Uterus (tissue), 2 donors: ENCODE measurements around the gene GGACT.

Experiments
- POLR2A ChIP-seq, 2 donors: fragments of 450-650 bp; IDR thresholded peaks; one replicate each; pipeline ENCODE4 v1.6.1; 2016; ENCODE audit warnings: antibody characterized with exemption in 2 of 2, mild to moderate bottlenecking in 1 of 2, moderate library complexity in 1 of 2
- TF ChIP-seq, protein P1 (sequence below), 4 experiments: fragments of 200-600 bp in 2 of 4; fragments of 450-650 bp in 2 of 4; sonication (generic) in 2 of 4; IDR thresholded peaks; one replicate each; pipeline ENCODE4 v1.5.1; 2016 to 2019; ENCODE audit warnings: antibody characterized with exemption in 4 of 4, mild to moderate bottlenecking in 2 of 4, moderate library complexity in 1 of 4

DNA sequence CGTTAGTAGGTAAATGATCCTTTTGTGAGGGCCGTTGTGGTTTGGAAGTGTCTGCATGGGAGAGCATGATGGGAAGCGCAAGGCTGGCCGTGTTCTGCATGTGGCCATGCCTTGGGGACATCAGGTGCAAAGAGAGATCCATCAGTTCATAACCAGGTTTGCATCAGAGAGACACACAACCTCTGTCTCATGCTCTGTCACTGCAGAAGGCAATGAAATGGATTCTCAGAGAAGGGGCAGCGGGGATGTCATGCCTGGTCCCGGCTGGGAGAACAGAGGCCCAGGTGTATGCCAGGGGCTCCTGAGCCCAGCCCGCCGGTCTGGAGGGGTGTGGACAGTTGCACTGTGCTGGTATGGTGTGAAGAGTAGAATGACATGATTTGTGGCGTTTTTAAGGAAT lies 60.2 kb downstream of the GGACT start:
- no peak for TF ChIP-seq POLR2A (IDR thresholded peaks at IDR 0.05)
- TF ChIP-seq, protein P1, sequence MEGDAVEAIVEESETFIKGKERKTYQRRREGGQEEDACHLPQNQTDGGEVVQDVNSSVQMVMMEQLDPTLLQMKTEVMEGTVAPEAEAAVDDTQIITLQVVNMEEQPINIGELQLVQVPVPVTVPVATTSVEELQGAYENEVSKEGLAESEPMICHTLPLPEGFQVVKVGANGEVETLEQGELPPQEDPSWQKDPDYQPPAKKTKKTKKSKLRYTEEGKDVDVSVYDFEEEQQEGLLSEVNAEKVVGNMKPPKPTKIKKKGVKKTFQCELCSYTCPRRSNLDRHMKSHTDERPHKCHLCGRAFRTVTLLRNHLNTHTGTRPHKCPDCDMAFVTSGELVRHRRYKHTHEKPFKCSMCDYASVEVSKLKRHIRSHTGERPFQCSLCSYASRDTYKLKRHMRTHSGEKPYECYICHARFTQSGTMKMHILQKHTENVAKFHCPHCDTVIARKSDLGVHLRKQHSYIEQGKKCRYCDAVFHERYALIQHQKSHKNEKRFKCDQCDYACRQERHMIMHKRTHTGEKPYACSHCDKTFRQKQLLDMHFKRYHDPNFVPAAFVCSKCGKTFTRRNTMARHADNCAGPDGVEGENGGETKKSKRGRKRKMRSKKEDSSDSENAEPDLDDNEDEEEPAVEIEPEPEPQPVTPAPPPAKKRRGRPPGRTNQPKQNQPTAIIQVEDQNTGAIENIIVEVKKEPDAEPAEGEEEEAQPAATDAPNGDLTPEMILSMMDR (IDR thresholded peaks at IDR 0.05) = no peak
